Left renal cortex interstitium (tissue), 4 donors: ENCODE data around the gene LAMTOR4. TPM values are rescaled to one million over a fixed set of nuclear protein-coding genes. Genes with fewer than 3 reads are reported as not detected.
"Not testable (repeated sequence)": the region's sequence is repeated elsewhere in the genome, so short reads cannot be mapped to it uniquely, and the experiment has no call there.

Source experiments
- DNase-seq, 4 donors: peaks; one replicate each; pipeline ENCODE4 v3.0.0-alpha.2; 2013; ENCODE audit warnings: low read depth in 4 of 4, low spot score in 2 of 4, missing footprints in 1 of 4
- polyA plus RNA-seq, 4 donors: library from polyadenylated mRNA; unstranded; fragments of 120-200 nt; gene quantifications; one replicate each; pipeline ENCODE4 v1.2.1, GENCODE V29; 2013; ENCODE audit not compliant: insufficient read length in 4 of 4

LAMTOR4 gene
- polyA plus RNA-seq, 4 donors: 97.0 to 134 (median 116) TPM

DNA sequence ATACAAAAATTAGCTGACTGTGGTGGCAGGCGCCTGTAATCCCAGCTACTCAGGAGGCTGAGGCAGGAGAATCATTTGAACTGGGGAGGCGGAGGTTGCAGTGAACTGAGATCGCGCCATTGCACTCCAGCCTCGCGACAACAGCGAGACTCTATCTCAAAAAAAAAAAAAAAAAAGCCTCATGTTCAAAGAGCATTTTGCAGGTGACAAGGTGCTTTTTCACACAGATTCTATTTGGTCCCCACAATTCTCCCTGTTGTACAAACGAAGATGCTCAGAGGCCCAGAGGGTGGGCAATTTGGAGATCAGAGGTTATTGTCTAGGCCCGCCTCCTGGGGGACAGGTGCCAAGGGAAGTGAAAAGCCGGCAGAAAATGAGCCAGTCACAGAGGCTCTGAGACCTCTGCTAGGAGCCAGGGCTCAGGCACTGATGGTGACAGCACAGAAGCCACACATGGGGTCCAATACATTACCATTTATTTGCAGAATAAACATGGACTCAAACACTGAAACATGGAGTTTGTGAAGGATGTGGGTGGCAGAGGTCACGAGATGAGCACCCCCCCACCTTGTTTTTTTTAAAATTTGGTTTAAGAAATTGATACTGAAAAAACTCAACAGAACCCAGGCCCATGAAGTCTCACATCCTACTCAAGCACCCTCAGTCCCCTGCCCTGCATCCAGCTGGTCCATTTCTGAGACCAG, 20.6 kb downstream of the LAMTOR4 start:
- no peak for DNase-seq

DNA sequence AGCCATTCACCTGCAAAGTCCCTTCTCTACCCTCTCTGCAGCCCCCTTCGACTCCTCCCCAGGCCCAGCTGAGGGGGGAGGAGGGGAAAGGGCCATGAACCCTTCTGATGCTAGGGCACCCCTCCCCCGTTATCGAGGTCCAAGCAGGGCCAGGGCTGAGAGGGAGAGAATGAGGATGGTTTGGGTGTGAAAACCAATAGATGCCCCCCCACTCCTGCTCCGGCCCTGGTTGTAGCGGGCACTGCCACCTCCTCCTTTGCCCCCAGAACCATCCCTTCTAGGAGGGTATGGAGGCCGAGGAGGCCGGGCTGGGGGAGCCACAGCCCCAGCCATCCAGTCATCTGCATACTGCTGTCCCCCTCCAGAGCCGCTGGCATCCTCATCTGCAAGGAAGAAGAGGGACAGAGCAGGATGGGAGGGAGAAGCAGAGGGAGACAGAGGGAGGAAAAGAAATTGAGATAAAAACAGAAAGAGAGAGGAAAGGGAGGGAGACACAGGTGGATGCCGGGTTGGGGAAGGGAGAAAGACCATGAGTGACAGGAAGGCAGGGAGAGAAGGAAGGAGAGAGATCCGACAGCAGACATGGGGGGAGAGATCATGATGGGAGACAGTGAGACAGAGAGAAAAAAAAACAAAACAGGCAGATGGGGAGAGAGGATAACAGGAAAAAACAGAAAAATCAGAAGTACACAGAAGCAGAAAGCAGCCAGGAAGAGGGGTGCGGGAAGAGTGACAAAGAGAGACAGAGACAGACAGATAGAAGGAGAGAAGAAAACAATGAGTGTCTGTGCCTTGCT, 21.6 kb downstream of the LAMTOR4 start:
- no peak for DNase-seq

DNA sequence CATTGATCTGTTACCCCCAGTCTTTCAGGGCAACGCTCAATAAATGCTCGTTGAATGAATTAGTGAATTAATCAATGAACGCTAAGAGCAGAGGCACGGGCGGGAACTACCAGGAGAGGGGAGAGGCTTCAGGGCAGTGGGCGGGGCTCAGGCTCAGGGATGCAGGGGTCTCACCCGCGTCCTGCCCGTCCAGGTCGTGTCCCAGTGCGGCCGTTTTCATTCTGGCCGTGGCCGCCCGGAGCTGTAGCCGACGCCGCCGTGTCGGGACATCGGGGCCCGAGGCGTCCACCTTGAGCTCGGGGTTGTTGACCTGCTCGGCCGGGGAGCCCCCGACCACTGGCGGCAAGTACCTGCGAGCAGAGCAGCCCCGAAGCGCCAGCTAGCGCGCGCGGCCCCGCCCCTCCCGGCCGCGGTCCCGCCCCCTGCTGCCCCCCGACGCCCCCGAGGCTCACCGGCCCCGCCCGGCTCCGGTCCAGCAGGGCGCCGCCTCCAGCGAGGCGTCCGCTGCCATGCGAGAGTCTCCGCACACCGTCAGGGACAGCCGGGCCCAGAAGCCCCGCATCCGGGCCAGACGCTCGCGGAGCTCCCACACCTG, 22.5 kb downstream of the LAMTOR4 start:
- DNase-seq: no peak

DNA sequence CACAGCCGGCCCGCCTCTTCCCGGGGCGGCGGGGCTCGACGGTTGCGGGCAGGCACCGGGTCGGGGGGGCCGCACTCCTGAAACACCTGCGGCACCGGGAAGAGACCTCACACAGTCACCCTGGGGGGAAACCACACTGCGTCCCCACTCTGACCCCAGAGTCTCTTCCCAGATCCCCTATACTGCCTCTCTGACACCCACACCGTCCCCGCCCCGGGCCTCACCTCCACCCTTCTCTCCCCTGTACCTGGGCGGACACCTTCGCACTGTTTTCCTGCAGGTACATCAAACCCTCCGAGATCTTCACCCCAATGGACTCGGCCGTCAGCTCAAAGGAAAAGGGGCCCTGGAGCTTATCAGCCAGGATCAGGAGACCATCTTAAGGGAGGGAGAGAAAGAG, 23.1 kb downstream of the LAMTOR4 start:
- DNase-seq: no peak

- DNase-seq: no peak
Observed at GRCh38 chr7:100173806-100174495, 25.2 kb downstream of the LAMTOR4 start.

DNA sequence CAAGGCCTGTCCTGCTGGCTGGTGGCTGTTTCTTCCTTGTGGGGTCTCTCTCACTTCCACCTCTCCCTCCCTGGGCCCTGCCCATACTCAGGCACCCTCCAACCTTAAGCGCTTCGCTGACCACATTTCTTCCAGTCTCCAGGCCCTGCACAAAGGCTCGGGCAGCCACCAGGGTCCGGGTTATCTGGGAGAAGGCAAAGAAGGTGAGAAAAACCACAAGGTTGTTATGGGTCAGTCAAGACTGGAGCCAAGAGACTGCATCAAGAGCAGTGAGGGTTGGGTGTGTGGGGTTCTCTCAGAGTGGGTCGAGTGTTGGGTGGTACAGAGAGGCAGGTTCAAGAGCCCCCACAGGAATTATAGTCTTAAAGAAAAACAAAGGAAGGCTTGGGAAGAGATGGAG, 25.9 kb downstream of the LAMTOR4 start:
- DNase-seq: no peak

DNA sequence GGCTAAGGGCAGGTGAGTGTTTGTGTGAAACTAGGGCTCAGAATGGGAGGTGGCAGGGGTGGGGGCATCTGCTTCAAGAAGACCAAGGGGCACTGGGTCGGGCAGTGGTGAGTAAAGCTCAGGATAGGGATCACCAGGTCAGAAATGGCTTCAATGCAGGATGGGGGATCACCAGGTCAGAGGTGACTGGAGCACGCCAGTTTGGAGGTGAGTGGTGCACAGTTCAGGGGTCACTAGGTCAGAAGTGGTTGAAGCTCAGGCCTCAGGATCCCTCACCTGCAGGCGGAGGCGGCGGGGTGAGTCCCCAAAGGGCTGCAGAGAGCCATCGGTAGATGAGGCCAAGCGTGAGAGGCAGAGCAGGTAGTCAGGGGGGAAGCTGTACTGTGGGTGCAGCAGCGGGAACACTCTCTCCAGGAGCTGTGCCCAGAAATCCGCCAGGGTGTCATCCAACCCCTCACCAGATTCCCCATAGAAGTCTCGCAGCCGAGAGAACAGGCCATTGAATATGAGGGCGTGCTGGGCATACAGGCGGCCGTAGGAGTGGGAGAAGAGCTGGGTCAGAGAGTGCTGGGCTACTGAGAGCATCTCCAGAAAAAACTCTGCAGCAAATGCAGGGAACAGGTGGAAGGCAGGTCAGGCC, 26.7 kb downstream of the LAMTOR4 start:
- DNase-seq: no peak

- DNase-seq: no peak
Observed at GRCh38 chr7:100176096-100177044, 27.7 kb downstream of the LAMTOR4 start.

DNA sequence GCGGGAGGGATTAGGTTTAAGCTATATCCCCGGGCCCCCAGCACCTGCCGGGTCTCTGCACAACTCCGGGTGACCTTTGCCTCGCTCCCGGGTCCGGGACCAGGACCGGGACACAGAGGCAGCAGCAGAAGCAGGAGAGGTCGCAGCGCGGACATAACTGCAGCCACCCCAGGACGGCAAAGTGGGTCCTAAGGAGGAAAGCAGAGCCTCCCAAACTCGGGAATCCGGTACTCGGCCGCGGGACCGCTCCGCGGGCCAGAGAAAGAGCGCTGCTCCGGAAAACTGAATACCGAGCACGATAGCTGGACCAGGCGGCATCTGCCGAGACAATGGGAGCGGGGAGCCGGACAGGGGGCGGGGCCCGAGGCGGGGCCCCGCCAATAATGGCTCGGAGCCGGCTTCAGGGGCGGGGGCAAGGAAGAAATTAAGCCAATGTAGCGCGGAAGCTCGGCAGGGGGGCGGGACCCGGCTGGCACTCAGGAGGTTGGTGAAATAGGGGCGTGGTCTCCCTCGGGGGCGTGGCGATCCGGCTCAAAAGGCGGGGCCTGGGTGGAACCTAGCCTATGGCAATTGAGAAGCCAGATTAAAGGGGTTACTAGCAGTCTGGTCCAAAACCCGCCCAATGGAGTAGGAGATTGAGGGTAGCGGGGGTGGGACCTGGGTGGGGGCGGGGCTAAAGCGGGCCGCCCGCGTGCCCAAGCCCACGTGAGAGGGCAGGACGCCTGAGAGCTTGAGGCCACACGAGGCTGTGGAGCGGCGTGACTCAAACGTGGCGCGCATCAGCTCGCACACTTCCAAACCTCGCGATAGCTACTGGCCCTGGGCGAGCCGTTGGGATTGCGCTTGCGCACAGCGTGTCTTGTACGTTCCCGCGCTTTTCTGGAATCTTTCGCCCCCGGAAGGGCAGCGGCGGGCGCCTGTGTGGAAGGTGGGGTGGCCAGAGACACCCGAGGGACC, 28.6 kb downstream of the LAMTOR4 start, which contains the start of the genes GPC2 and STAG3:
GPC2 (minus strand) TSS at position 337 of the 957 bp plus-strand sequence; CDS start at position 155, 182 bp downstream.
STAG3 (plus strand) TSS at position 874 of the 957 bp plus-strand sequence. CDS start 2,639 bp downstream, outside the sequence.
- DNase-seq: peak; percentile 75 to 92 (median 90)

DNA sequence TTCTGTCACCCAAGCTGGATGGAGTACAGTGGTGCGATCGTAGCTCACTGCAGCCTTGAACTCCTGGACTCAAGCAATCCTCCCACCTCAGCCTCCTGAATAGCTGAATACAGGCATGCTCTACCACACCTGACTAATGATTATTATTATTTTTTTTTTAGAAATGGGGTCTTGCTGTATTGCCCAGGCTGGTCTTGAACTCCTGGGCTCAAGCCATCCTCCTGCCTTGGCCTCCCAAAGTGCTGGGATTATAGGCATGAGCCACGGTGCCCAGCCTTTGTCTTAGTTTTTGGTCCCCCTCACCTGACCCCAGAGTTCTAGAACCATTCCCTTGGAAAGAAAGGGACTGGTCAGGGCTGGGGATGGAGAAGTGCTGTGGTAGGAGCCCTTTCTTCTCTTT, 31.4 kb downstream of the LAMTOR4 start:
- not testable (repeated sequence) for DNase-seq

DNA sequence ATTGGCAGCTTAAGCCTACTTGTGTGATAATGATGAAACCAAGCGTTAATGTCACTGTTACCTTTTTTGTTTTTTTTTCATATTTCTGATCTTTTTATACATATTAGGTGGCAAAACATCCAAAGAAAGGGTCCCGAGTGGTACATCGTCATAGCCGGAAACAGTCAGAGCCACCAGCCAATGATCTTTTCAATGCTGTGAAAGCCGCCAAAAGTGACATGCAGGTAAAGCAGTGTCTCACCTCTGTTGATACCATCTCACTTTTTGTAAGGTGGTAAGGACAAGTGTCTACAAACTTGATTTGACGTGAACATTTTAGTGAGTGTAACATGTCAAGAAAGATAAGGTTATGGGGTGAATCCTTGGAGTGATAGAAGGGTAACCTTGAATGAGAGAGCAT, 33.9 kb downstream of the LAMTOR4 start:
- not testable (repeated sequence) for DNase-seq

GRCh38 chr7:100183090-100183489, 34.4 kb downstream of the LAMTOR4 start:
- not testable (repeated sequence) for DNase-seq

GRCh38 chr7:100185726-100186125, 37.0 kb downstream of the LAMTOR4 start:
- no peak for DNase-seq

DNA sequence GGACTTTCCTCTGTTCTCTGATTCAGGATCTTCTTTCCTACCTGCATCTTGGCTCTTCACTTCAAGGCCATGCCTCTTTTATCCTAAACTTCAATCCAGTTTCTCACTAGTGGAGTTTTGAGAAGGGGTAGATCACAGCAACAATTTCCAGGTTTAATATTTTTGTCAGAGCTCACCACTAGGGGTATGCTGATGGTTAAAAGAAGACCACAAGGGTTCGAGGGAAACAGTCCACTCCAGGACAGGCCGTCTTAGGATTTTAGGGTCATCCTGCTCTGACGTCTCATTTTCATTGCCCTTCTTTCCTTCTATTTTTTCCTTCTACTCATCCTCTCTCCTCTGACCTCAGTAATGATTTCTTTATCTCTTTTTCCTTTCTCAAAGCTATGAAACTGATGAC, 40.3 kb downstream of the LAMTOR4 start:
- DNase-seq: no peak

DNA sequence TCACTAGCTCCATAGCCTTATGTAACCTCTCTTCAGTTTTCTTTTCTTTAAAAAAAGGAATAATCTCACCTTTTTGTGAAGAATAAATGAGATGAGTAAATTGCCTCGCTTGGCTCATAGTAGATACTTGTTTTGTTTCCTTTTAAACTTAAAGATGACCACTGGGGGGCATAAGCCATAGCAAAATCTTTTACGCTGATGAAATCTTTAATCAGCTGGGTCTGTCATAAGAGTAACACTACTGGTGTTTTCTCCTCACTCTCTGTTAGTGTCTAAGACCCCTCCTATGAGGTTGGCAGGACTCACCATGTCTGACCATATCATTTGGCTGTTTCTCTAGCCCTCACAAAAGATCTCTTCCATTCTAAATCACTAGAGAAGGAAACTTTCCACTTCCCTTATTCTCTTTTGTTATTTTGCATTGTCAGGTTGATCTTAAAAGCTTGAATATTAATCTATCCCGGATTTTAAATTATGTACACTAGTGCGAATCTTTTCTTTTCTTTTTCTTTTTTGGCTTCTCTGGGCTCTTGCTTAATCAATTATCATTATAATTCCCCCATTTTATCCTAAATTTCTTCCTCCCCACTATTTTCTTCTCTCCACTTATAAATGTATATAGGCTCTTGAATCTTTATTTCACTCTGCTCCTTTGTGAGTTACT, 41.5 kb downstream of the LAMTOR4 start:
- DNase-seq: no peak

- DNase-seq: no peak
Observed at GRCh38 chr7:100191775-100192174, 43.1 kb downstream of the LAMTOR4 start.

DNA sequence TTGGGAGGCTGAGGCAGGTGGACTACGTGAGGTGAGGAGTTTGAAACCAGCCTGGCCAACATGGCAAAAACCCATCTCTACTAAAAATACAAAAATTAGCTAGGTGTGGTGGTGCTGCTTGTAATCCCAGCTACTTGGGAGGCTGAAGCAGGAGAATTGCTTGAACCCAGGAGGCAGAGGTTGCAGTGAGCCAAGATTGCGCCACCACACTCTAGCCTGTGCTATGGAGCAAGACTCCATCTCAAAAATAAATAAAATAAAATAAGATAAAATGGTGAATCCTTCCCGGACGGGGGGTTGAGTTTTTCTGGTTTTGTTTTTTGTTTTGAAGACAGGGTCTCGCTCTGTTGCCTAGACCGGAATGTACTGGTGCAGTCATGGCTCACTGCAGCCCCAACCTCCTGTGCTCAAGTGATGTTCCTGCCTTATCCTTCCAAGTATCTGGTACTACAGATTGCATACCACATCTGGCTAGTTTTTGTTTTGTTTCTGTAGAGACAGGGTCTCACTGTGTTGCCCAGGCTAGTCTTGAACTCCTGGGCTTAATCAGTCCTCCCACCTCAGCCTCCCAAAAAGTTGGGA, 43.7 kb downstream of the LAMTOR4 start:
- not testable (repeated sequence) for DNase-seq
